ENCODE data around the gene GIMAP4.

Gene GIMAP4

DNA sequence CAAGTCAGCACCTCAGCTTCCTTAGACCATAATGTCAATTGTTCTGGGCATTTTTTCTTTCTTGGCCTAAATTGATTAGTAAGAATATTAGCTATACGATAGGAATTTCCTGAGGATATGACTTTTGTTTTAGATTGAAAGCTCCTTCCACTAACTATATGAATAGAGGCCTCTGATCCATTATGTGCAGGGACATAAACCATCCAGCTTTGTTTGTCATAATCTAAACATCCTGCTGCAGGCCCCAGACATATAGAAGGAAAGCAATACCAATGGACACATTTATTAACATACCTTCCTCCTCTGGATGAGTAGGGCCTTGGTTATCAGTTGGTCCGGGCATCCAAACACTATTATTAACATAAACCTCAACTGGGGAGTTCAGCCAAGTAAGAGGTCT, 4.3 kb upstream of the GIMAP4 start:
- TF ChIP-seq TAF1 (IDR thresholded peaks at IDR 0.05; ENCODE audit: borderline replicate concordance, insufficient read depth, low read length) (no peak), SIN3A (IDR thresholded peaks at IDR 0.05; ENCODE audit: borderline replicate concordance, insufficient read depth, low read length) (no peak), POLR2AphosphoS5 (IDR thresholded peaks at IDR 0.05; ENCODE audit: low read depth, low read length) (no peak), FOXP2 (optimal IDR thresholded peaks at IDR 0.05; ENCODE audit: borderline replicate concordance, extremely low read depth, extremely low read length, insufficient read depth) (no peak)
- TF ChIP-seq, protein P1, sequence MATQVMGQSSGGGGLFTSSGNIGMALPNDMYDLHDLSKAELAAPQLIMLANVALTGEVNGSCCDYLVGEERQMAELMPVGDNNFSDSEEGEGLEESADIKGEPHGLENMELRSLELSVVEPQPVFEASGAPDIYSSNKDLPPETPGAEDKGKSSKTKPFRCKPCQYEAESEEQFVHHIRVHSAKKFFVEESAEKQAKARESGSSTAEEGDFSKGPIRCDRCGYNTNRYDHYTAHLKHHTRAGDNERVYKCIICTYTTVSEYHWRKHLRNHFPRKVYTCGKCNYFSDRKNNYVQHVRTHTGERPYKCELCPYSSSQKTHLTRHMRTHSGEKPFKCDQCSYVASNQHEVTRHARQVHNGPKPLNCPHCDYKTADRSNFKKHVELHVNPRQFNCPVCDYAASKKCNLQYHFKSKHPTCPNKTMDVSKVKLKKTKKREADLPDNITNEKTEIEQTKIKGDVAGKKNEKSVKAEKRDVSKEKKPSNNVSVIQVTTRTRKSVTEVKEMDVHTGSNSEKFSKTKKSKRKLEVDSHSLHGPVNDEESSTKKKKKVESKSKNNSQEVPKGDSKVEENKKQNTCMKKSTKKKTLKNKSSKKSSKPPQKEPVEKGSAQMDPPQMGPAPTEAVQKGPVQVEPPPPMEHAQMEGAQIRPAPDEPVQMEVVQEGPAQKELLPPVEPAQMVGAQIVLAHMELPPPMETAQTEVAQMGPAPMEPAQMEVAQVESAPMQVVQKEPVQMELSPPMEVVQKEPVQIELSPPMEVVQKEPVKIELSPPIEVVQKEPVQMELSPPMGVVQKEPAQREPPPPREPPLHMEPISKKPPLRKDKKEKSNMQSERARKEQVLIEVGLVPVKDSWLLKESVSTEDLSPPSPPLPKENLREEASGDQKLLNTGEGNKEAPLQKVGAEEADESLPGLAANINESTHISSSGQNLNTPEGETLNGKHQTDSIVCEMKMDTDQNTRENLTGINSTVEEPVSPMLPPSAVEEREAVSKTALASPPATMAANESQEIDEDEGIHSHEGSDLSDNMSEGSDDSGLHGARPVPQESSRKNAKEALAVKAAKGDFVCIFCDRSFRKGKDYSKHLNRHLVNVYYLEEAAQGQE (IDR thresholded peaks at IDR 0.05; ENCODE audit: insufficient read depth in 1 of 2, low read depth in 2 of 2, low read length in 2 of 2), result no peak

DNA sequence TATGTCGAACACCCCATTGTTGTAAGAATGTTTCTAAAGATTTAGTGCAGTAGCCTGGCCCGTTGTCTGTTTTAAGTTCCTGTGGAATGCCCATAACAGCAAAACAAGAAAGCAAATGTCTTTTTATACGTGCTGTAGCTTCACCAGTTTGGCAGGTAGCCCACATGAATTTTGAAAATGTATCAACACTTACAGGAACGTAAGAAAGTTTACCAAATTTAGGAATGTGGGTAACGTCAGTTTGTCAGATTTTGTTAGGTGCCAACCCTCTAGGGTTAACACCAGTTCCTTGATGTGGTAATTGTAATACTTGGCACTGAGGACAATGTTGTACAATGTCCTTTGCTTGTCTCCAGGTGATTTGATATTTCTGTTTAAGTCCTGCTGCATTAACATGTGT, 3.2 kb upstream of the GIMAP4 start:
- no peak for TF ChIP-seq POLR2AphosphoS5 (IDR thresholded peaks at IDR 0.05; ENCODE audit: low read depth, low read length)
- TF ChIP-seq SIN3A (IDR thresholded peaks at IDR 0.05; ENCODE audit: borderline replicate concordance, insufficient read depth, low read length), result no peak
- no peak for TF ChIP-seq TAF1 (IDR thresholded peaks at IDR 0.05; ENCODE audit: borderline replicate concordance, insufficient read depth, low read length)
- TF ChIP-seq, protein P1 (IDR thresholded peaks at IDR 0.05; ENCODE audit: insufficient read depth in 1 of 2, low read depth in 2 of 2, low read length in 2 of 2), result no peak
- no peak for TF ChIP-seq FOXP2 (optimal IDR thresholded peaks at IDR 0.05; ENCODE audit: borderline replicate concordance, extremely low read depth, extremely low read length, insufficient read depth)

DNA sequence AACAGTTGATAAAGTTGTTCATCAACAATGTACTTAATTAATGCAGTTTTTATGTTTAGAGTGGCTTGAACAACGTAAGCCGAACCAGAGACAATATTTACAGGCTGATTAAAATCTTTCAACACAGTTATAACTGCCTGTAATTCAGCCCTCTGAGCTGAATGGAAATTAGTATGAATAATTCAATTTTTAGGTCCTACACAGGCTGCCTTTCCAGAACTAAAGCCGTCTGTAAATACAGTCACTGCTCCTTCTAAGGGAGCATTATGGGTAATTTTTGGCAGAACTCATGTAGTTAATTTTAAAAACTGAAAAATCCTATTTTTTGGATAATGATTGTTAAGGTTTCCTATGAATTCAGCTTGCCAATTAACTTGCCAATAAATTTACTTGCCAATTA, 2.6 kb upstream of the GIMAP4 start:
- TF ChIP-seq POLR2AphosphoS5 (IDR thresholded peaks at IDR 0.05; ENCODE audit: low read depth, low read length) (no peak), FOXP2 (optimal IDR thresholded peaks at IDR 0.05; ENCODE audit: borderline replicate concordance, extremely low read depth, extremely low read length, insufficient read depth) (no peak), TAF1 (IDR thresholded peaks at IDR 0.05; ENCODE audit: borderline replicate concordance, insufficient read depth, low read length) (no peak), SIN3A (IDR thresholded peaks at IDR 0.05; ENCODE audit: borderline replicate concordance, insufficient read depth, low read length) (no peak)
- TF ChIP-seq, protein P1 (IDR thresholded peaks at IDR 0.05; ENCODE audit: insufficient read depth in 1 of 2, low read depth in 2 of 2, low read length in 2 of 2), result no peak

DNA sequence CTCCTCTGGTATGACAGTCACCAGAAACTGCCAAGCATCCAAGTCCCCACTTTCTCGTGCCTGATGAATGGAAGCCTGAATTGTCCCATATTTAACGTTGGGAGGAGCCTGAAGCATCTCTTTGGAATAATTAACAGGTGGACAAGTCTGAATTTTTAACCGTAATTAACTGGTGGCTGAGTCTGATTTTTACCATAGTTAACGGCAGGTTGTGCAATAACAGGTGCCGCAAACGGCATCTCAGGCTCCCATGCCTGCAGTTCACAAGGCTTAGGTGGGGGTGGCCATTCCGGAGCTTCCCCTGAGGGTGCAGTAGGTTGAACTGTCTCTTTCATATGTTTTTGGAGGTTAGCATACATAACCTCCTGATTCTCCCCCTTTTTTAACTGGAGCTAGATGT, 2.0 kb upstream of the GIMAP4 start:
- TF ChIP-seq SIN3A (IDR thresholded peaks at IDR 0.05; ENCODE audit: borderline replicate concordance, insufficient read depth, low read length), result no peak
- TF ChIP-seq TAF1 (IDR thresholded peaks at IDR 0.05; ENCODE audit: borderline replicate concordance, insufficient read depth, low read length), result no peak
- no peak for TF ChIP-seq FOXP2 (optimal IDR thresholded peaks at IDR 0.05; ENCODE audit: borderline replicate concordance, extremely low read depth, extremely low read length, insufficient read depth)
- TF ChIP-seq POLR2AphosphoS5 (IDR thresholded peaks at IDR 0.05; ENCODE audit: low read depth, low read length), result no peak

DNA sequence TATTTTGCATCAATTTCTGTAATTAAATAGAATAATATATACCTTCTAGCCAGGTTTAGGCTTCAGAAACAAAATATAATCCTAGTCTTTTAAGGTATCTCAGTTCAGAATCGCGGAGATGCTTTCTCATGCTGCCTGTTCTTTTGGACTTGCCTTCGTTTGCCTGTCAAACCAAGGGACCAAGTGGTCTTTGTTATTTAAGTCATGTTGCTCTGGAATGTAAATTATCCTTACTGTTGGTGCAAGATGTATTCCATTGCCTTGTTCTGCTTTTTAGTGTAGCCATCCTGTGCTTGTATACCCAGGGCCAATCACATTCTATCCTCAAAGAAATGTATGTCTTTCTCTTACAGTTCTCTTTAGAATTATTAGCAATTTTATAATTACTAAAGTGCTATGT, 1.1 kb upstream of the GIMAP4 start:
- TF ChIP-seq SIN3A (IDR thresholded peaks at IDR 0.05; ENCODE audit: borderline replicate concordance, insufficient read depth, low read length) (no peak), FOXP2 (optimal IDR thresholded peaks at IDR 0.05; ENCODE audit: borderline replicate concordance, extremely low read depth, extremely low read length, insufficient read depth) (no peak), TAF1 (IDR thresholded peaks at IDR 0.05; ENCODE audit: borderline replicate concordance, insufficient read depth, low read length) (no peak), POLR2AphosphoS5 (IDR thresholded peaks at IDR 0.05; ENCODE audit: low read depth, low read length) (no peak)
- TF ChIP-seq, protein P1 (IDR thresholded peaks at IDR 0.05; ENCODE audit: insufficient read depth in 1 of 2, low read depth in 2 of 2, low read length in 2 of 2), result no peak
